ENCODE results near the gene ZNF467. TPM values are rescaled to one million over a fixed set of nuclear protein-coding genes. Genes with fewer than 3 reads are reported as not detected.

Gene ZNF467
- total and polyA plus RNA-seq, 2 of the 8 experiments (the other 6 are each of a cell fraction or from before 2014, with no cell fraction given), result 0.50 to 0.51 TPM

GRCh38 chr7:149815661-149816266, 42.4 kb upstream of the ZNF467 start (continued):
- TF ChIP-seq CTCF (IDR thresholded peaks at IDR 0.05; ENCODE audit: control extremely low read depth in 1 of 3, insufficient read depth in 1 of 3, low read depth in 1 of 3, low read length in 3 of 3) (no peak), RNF2 (IDR thresholded peaks at IDR 0.05; ENCODE audit: borderline replicate concordance, low read depth, low read length, missing control alignments, poor library complexity, severe bottlenecking) (no peak), POLR2AphosphoS5 (IDR thresholded peaks at IDR 0.05; ENCODE audit: low read depth, low read length) (no peak), EGR1 (IDR thresholded peaks at IDR 0.05; ENCODE audit: borderline replicate concordance, low read depth, low read length) (no peak), EZH2 (IDR thresholded peaks at IDR 0.05; ENCODE audit: low read depth, low read length, severe bottlenecking) (no peak), SP1 (IDR thresholded peaks at IDR 0.05; ENCODE audit: low read depth, low read length) (no peak), SIRT6 (IDR thresholded peaks at IDR 0.05; ENCODE audit: low read length) (no peak), SIN3A (conservative IDR thresholded peaks at IDR 0.05 in 1 of 2, IDR thresholded peaks at IDR 0.05 in 1 of 2; ENCODE audit: low read depth in 1 of 2, low read length in 2 of 2) (no peak), CEBPB (IDR thresholded peaks at IDR 0.05; ENCODE audit: low read depth, low read length) (no peak)

Measured in H1 (cell line).